PFSK-1 (cell line): Measurements from ENCODE around the gene SS18L1.

Experiments
- FOXP2 ChIP-seq: optimal IDR thresholded peaks from 2 replicates; pipeline ENCODE3; 2011; ENCODE audit warnings: borderline replicate concordance, control low read depth, inconsistent platforms; ENCODE audit not compliant: insufficient read depth; ENCODE audit errors: extremely low read length, extremely low read depth
- POLR2AphosphoS5 ChIP-seq: IDR thresholded peaks from 2 replicates; pipeline ENCODE4 v1.6.1; 2012; ENCODE audit warnings: low read depth, mild to moderate bottlenecking, control low read depth, low read length, moderate library complexity
- REST ChIP-seq, 2 experiments: IDR thresholded peaks; 2 replicates each; pipeline versions ENCODE4 v1.6.1 to v1.8.0; 2011 to 2012; ENCODE audit warnings: low read depth in 2 of 2, low read length in 2 of 2, control low read depth in 1 of 2, inconsistent platforms in 1 of 2, mild to moderate bottlenecking in 1 of 2, moderate library complexity in 1 of 2; ENCODE audit not compliant: insufficient read depth in 1 of 2
- SIN3A ChIP-seq: IDR thresholded peaks from 2 replicates; pipeline ENCODE4 v1.6.1; 2012; ENCODE audit warnings: mild to moderate bottlenecking, low read length, moderate library complexity, borderline replicate concordance; ENCODE audit not compliant: insufficient read depth
- TAF1 ChIP-seq: IDR thresholded peaks from 2 replicates; pipeline ENCODE4 v1.6.1; 2012; ENCODE audit warnings: low read length, control low read depth, borderline replicate concordance; ENCODE audit not compliant: insufficient read depth

SS18L1 gene

DNA sequence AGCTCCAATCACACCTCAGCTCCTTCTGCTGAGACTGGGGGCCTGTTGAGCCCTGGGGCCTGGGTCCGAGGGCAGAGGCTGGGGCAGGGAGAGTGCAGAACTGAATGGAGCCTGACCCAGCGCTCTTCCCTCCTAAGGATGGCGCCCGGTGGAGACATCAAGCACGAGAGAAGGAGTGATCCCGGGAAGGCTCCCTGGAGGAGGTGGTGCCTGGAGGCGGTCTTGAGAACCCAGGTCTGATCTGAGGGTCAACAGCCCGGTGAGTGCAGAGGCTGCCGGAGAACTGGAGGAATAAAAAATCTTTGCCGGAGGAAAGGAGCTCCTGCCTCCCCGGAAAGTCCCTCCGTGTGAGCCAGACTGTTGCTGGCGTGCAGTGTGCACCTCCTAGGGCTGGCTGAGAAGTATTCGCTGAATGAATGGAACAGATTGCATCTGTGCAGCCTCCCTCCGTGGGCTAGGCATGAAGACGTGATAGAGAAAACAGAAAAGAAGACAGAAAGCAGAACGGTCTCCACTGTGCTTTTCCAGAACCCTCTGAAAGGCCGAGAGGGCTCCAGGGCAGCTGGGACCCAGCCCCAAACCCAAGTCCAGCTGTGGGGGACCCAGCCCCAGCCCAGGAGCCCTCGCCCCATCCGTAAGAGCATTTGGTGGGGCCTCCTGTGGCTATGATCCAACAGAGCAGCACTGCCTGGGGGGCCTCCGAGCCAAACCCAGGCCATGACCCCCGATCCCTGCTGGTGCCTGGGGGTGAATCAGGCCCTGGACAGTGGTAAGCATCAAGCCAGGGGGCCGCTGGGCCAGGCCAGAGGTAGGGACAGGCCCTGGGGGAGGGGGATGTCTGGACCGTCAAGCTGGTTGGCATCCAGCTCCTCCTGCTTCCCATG, 83.4 kb downstream of the SS18L1 start:
- TF ChIP-seq POLR2AphosphoS5 (no peak), FOXP2 (no peak), SIN3A (no peak), TAF1 (no peak), REST (IDR thresholded peaks at IDR 0.05; ENCODE audit: insufficient read depth in 1 of 2, low read depth in 2 of 2, low read length in 2 of 2) (no peak)

- TF ChIP-seq TAF1 (no peak), SIN3A (no peak), POLR2AphosphoS5 (no peak), REST (IDR thresholded peaks at IDR 0.05; ENCODE audit: insufficient read depth in 1 of 2, low read depth in 2 of 2, low read length in 2 of 2) (no peak), FOXP2 (no peak)
These were observed 84.0 kb downstream of the SS18L1 start for GRCh38 chr20:62227591-62227976.

DNA sequence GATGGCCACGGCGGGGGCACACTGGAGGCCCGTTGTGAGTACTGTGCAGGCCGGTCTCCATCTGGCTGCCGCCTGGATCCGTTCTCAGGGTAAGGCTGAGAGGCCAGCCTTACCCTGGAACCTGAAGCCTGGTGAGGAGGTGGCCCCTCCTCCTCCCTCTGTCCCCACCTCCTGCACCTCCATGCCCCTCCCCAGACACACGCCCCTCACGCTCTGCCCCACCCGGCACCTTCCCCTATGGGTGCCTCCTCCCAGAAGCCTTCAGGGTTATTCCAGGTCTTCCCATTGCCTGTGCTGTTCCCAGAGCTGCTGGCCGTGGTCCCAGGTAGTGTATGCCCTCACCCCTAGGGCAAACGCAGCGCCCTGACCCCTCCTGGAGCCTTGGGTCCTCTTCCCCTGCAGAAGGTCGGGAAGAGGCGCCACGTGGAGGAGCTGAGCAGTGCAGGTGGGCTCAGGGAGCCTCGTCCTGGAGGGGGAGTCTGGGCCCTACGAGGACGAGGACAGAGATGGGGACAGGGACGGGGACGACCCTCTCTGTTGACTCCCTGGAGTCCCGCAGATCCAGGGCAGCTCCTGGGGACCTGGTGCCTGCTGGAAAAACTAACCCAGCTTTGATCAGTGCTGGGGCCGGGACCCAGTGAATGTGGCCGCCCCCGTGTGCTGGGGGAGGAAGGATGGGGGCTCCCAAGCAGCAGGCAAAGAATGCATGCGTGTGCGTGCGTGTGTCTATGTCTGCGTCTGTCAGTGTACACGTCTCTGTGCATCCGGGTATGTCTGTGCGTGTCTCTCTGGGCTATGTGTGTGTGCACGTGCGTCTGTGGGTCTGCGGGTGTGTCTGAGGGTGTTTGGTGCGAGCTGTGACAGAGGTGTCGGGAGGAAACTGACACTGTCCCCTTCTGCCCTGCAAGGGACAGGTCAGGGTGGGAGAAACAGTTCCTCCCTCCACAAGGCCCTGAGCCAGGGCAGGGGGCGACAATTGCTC, 84.7 kb downstream of the SS18L1 start:
- TF ChIP-seq FOXP2: no peak
- no peak for TF ChIP-seq POLR2AphosphoS5
- no peak for TF ChIP-seq SIN3A
- TF ChIP-seq REST (IDR thresholded peaks at IDR 0.05; ENCODE audit: insufficient read depth in 1 of 2, low read depth in 2 of 2, low read length in 2 of 2): no peak
- no peak for TF ChIP-seq TAF1

DNA sequence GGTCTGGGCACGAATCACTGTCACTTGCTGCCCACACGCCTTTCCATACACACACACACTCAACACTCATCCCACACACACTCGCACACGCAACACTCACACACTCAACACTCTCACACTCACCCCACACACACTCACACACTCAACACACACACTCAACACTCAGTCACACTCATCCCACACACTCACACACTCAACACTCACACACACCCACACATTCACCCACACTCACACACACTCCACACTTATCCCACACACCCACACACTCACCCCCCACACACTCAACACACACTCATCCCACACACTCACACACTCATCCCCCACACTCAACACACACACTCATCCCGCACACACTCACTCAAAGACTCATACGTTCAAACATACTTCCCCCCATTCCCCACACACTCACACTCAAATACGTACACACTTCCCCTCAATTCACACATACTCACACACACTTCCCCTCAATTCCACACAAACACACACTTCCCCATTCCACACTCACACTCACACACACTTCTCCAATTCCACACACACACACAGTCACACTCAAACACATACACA, 85.5 kb downstream of the SS18L1 start:
- no peak for TF ChIP-seq TAF1
- no peak for TF ChIP-seq SIN3A
- no peak for TF ChIP-seq REST (IDR thresholded peaks at IDR 0.05; ENCODE audit: insufficient read depth in 1 of 2, low read depth in 2 of 2, low read length in 2 of 2)
